ENCODE data around the gene TMPRSS3. TPM values are rescaled to one million over a fixed set of nuclear protein-coding genes. Genes with fewer than 3 reads are reported as not detected.

Gene TMPRSS3
- polyA plus RNA-seq, 1 experiment, result not detected

- Histone ChIP-seq H3K4me3 (ENCODE audit: low read depth, low read length) (no peak overlapping the region), H3K27me3 (ENCODE audit: control insufficient read depth, insufficient read depth, low read length) (peaks cover 3% of the 10 kb centered on the region), H3K9me3 (ENCODE audit: control insufficient read depth, insufficient read depth, low read length) (no peaks in the 10 kb centered on the region; the same call in 1 of the 2 replicates), H3K27ac (ENCODE audit: low read depth, low read length) (no peak overlapping the region)
- no peak for DNase-seq (ENCODE audit: low read depth, low spot score)
- CTCF ChIA-PET, result no interaction called here
- POLR2A ChIA-PET, result no interaction called here
- TF ChIP-seq CTCF (IDR thresholded peaks at IDR 0.05; ENCODE audit: low read depth, low read length), result no peak
Measured at GRCh38 chr21:42419845-42420244, 24.0 kb upstream of the TMPRSS3 start.

GRCh38 chr21:42418886-42419285 lies 23.0 kb upstream of the TMPRSS3 start:
- Histone ChIP-seq H3K9me3 (ENCODE audit: control insufficient read depth, insufficient read depth, low read length) (no peaks in the 10 kb centered on the region; the same call in 1 of the 2 replicates), H3K4me3 (ENCODE audit: low read depth, low read length) (no peak overlapping the region), H3K27ac (ENCODE audit: low read depth, low read length) (no peak overlapping the region), H3K27me3 (ENCODE audit: control insufficient read depth, insufficient read depth, low read length) (peaks cover 2% of the 10 kb centered on the region)
- no peak for DNase-seq (ENCODE audit: low read depth, low spot score)
- CTCF ChIA-PET, result interaction anchor here (0.7 kb wide), 1 partner anchor 280 kb away, joined by 3 read pairs; no protein-coding TSS in a partner anchor
- POLR2A ChIA-PET, result no interaction called here
- no peak for TF ChIP-seq CTCF (IDR thresholded peaks at IDR 0.05; ENCODE audit: low read depth, low read length)

GRCh38 chr21:42417533-42417932 lies 21.7 kb upstream of the TMPRSS3 start:
- Histone ChIP-seq H3K4me3 (ENCODE audit: low read depth, low read length) (no peak overlapping the region), H3K9me3 (ENCODE audit: control insufficient read depth, insufficient read depth, low read length) (no peaks in the 10 kb centered on the region; the same call in 1 of the 2 replicates), H3K27ac (ENCODE audit: low read depth, low read length) (no peak overlapping the region), H3K27me3 (ENCODE audit: control insufficient read depth, insufficient read depth, low read length) (no peaks in the 10 kb centered on the region)
- no peak for DNase-seq (ENCODE audit: low read depth, low spot score)
- POLR2A ChIA-PET, result no interaction called here
- CTCF ChIA-PET, result no interaction called here
- no peak for TF ChIP-seq CTCF (IDR thresholded peaks at IDR 0.05; ENCODE audit: low read depth, low read length)

- ChIA-PET CTCF (no interaction called here), POLR2A (no interaction called here)
- H3K27ac ChIP-seq (ENCODE audit: low read depth, low read length), result no peak overlapping the region
- no peak for TF ChIP-seq CTCF (IDR thresholded peaks at IDR 0.05; ENCODE audit: low read depth, low read length)
- no peak overlapping the region for H3K4me3 ChIP-seq (ENCODE audit: low read depth, low read length)
- no peaks in the 10 kb centered on the region for H3K27me3 ChIP-seq (ENCODE audit: control insufficient read depth, insufficient read depth, low read length)
- no peaks in the 10 kb centered on the region; the same call in 1 of the 2 replicates for H3K9me3 ChIP-seq (ENCODE audit: control insufficient read depth, insufficient read depth, low read length)
- no peak for DNase-seq (ENCODE audit: low read depth, low spot score)
Measured at GRCh38 chr21:42414928-42415769, 19.3 kb upstream of the TMPRSS3 start.

- DNase-seq (ENCODE audit: low read depth, low spot score), result no peak
- Histone ChIP-seq H3K4me3 (ENCODE audit: low read depth, low read length) (no peak overlapping the region), H3K27me3 (ENCODE audit: control insufficient read depth, insufficient read depth, low read length) (no peaks in the 10 kb centered on the region), H3K9me3 (ENCODE audit: control insufficient read depth, insufficient read depth, low read length) (no peaks in the 10 kb centered on the region; the same call in 1 of the 2 replicates), H3K27ac (ENCODE audit: low read depth, low read length) (no peak overlapping the region)
- ChIA-PET CTCF (no interaction called here), POLR2A (no interaction called here)
- TF ChIP-seq CTCF (IDR thresholded peaks at IDR 0.05; ENCODE audit: low read depth, low read length), result no peak
Measured at GRCh38 chr21:42414553-42414927, 18.7 kb upstream of the TMPRSS3 start.
